Astrocyte (in vitro differentiated cells and primary cell): Measurements from ENCODE around the gene RPRM.

ENCODE experiments used
- CTCF ChIP-seq: IDR thresholded peaks from 2 replicates; pipeline ENCODE4 v1.5.1; 2011; ENCODE audit warnings: low read depth, mild to moderate bottlenecking, inconsistent platforms, low read length, moderate library complexity; ENCODE audit not compliant: insufficient read depth
- EZH2 ChIP-seq: IDR thresholded peaks from 2 replicates; pipeline ENCODE4 v1.6.1; 2012; ENCODE audit warnings: mild to moderate bottlenecking, low read length, inconsistent platforms; ENCODE audit not compliant: insufficient read depth

- TF ChIP-seq CTCF (no peak), EZH2 (no peak)
Observed at GRCh38 chr2:153509133-153509532, 30.6 kb upstream of the RPRM start.
